Effector memory CD8-positive, alpha-beta T cell (primary cell): ENCODE results near the gene RALGAPA2.

ENCODE experiments used
- ATAC-seq: fragments of 150-1000 bp; cut with Tn5 transposase; replicated peaks from 2 replicates; pipeline ENCODE4 v1.10.0; 2021; ENCODE audit warnings: mild to moderate bottlenecking, moderate library complexity
- DNase-seq, 3 experiments: peaks; one replicate each; pipeline ENCODE4 v3.0.0; 2021
- H3K27ac Mint-ChIP-seq, 2 donors: one replicate each; pipeline ENCODE4 v1.8.0; 2022; ENCODE audit warnings: mild to moderate bottlenecking in 2 of 2, mixed read lengths in 2 of 2, moderate library complexity in 2 of 2
- H3K27me3 Mint-ChIP-seq, 2 donors: one replicate each; pipeline ENCODE4 v1.8.0; 2022; ENCODE audit warnings: mixed read lengths in 2 of 2
- H3K36me3 Mint-ChIP-seq: one replicate; pipeline ENCODE4 v1.8.0; 2022; ENCODE audit warnings: mild to moderate bottlenecking, moderate library complexity, mixed read lengths; ENCODE audit not compliant: insufficient read depth
- H3K4me1 Mint-ChIP-seq, 2 donors: one replicate each; pipeline ENCODE4 v1.8.0; 2022; ENCODE audit warnings: low read depth in 2 of 2, mixed read lengths in 2 of 2
- H3K4me3 Mint-ChIP-seq, 2 donors: one replicate each; pipeline ENCODE4 v1.8.0; 2022; ENCODE audit warnings: mild to moderate bottlenecking in 2 of 2, mixed read lengths in 2 of 2, moderate library complexity in 2 of 2
- H3K9me3 Mint-ChIP-seq, 2 donors: one replicate each; pipeline ENCODE4 v1.8.0; 2022; ENCODE audit warnings: mixed read lengths in 2 of 2

RALGAPA2 gene

GRCh38 chr20:20493701-20494100 is 218.7 kb downstream of the RALGAPA2 start:
- no peaks in the 10 kb centered on the region for H3K4me1 Mint-ChIP-seq
- ATAC-seq, result no peak

GRCh38 chr20:20492521-20493332 is 219.7 kb downstream of the RALGAPA2 start:
- no peak for ATAC-seq

More at GRCh38 chr20:20493701-20494100, 218.7 kb downstream of the RALGAPA2 start:
- Mint-ChIP-seq H3K9me3 (no peaks in the 10 kb centered on the region), H3K27me3 (no peaks in the 10 kb centered on the region), H3K36me3 (peaks cover 40% of the 10 kb centered on the region), H3K27ac (no peak overlapping the region), H3K4me3 (no peak overlapping the region)
- DNase-seq, result no peak

DNA sequence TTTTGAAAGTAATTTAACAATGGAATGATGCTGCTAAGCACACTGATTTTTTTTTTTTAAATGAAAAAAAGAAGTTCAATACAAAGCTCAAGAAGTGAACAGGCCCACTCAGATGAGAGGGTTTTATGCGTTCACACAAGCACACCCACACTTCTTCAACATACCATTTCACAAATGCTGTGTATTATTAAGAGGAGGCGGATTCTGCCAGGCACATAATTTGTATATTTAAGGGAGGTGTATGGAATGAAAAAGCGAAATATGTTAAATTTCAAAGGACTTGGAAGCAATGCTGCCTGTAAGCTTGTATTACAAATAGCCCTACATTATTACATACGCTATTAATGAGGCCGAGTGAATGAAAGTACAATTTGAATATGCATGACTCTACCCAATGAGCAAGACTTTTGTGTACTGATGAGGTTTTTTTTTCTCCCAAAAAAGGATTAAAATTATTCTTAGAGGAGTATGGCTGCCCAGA is 220.6 kb downstream of the RALGAPA2 start:
- DNase-seq (no peak), ATAC-seq (no peak)
- Mint-ChIP-seq H3K4me1 (no peaks in the 10 kb centered on the region), H3K36me3 (peaks cover 25% of the 10 kb centered on the region), H3K27ac (no peak overlapping the region), H3K4me3 (no peak overlapping the region), H3K27me3 (no peaks in the 10 kb centered on the region), H3K9me3 (no peaks in the 10 kb centered on the region)

More at GRCh38 chr20:20492521-20493332, 219.7 kb downstream of the RALGAPA2 start:
- H3K36me3 Mint-ChIP-seq, result peaks cover 33% of the 10 kb centered on the region
- H3K4me1 Mint-ChIP-seq, result no peaks in the 10 kb centered on the region
- H3K27me3 Mint-ChIP-seq, result no peaks in the 10 kb centered on the region
- no peak overlapping the region for H3K4me3 Mint-ChIP-seq
- DNase-seq, result no peak
- no peaks in the 10 kb centered on the region for H3K9me3 Mint-ChIP-seq
- no peak overlapping the region for H3K27ac Mint-ChIP-seq

- ATAC-seq, result no peak
- H3K27me3 Mint-ChIP-seq, result no peaks in the 10 kb centered on the region
- H3K9me3 Mint-ChIP-seq, result no peaks in the 10 kb centered on the region
- H3K36me3 Mint-ChIP-seq, result peaks cover 25% of the 10 kb centered on the region
- H3K27ac Mint-ChIP-seq, result no peak overlapping the region
- H3K4me3 Mint-ChIP-seq, result no peak overlapping the region
- no peak for DNase-seq
- no peaks in the 10 kb centered on the region for H3K4me1 Mint-ChIP-seq
These were observed 221.2 kb downstream of the RALGAPA2 start for GRCh38 chr20:20491110-20491783.

DNA sequence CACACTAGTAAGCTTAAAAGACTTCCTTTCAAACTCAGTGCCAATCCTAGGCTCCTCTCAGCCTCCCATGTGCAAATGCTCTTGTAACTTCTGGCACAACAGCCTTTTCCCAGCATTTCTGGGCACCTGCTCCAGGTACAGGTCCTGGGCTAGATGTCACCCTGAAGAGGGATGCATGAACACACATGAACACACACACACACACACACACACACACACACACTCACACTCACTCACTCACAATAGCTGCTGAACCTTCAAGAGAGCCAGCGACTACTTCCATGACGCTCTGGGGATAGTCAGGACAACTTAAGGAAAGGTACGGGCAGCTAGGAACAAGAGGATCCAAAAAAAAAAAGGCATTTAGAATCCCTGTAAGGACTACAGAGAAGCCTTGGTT is 221.8 kb downstream of the RALGAPA2 start:
- no peak overlapping the region for H3K27ac Mint-ChIP-seq
- peaks cover 25% of the 10 kb centered on the region for H3K36me3 Mint-ChIP-seq
- H3K27me3 Mint-ChIP-seq, result no peaks in the 10 kb centered on the region
- no peak overlapping the region for H3K4me3 Mint-ChIP-seq
- H3K4me1 Mint-ChIP-seq, result no peaks in the 10 kb centered on the region
- H3K9me3 Mint-ChIP-seq, result no peaks in the 10 kb centered on the region
- ATAC-seq, result no peak
- DNase-seq, result no peak

DNA sequence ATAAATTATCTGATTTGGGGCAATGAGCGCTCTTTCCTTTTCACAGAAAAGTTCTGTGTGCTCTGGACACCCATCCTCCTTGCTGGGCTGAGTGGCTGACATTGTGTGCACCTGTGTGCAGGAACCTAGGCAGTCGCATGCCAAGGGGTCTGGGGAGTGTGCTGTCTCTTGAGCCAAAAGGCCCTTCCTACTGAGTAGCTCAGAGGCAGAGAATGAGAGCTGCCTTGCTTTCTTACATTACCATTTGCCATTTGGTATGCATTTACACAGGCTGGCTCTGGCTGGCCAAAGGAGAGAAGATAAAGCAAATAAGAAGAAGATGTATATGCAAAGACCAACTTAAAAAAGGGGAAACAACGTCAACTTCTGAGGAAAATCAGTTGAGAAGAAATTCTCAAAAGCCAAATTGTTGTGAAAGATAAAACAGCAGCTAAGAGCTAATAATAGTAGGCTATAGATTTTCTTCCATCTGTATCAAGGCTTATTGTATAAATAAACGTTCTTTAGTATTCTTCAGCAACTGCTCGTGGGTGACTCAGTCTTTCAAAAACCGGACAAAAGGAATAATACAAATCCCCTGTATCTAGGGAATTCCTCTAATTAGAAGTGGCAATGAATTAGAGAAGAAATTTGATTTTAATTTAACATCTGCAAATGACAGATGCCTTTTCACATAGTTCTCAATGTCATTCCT is 222.6 kb downstream of the RALGAPA2 start:
- H3K27ac Mint-ChIP-seq, result peak overlapping the region in 1 of 2 donors; percentile 21
- H3K36me3 Mint-ChIP-seq, result peaks cover 22% of the 10 kb centered on the region
- DNase-seq, result no peak
- no peaks in the 10 kb centered on the region for H3K9me3 Mint-ChIP-seq
- H3K4me3 Mint-ChIP-seq, result no peak overlapping the region
- ATAC-seq, result no peak
- H3K4me1 Mint-ChIP-seq, result no peaks in the 10 kb centered on the region
- no peaks in the 10 kb centered on the region for H3K27me3 Mint-ChIP-seq

DNA sequence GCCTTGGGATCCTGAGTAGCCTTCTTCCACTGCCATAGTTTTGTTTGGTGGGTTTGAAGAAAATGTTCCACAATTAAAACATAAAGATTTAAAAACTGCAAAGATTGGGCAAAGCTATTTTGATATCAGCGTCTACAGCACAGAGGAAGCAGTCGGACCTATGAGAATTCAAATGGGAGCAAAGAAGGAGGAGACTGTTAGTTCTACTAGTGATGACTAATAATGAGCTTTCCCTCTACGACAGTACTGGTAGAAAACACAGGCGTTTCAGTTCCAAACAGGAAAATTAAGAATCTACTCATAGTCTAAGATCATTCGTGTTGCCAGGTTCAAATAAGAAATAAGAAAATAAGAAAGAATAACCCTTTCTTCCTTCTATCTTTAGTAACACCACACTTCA is 223.4 kb downstream of the RALGAPA2 start:
- H3K27me3 Mint-ChIP-seq, result no peaks in the 10 kb centered on the region
- DNase-seq (no peak), ATAC-seq (no peak)
- H3K36me3 Mint-ChIP-seq, result peaks cover 17% of the 10 kb centered on the region
- peak overlapping the region in 1 of 2 donors; percentile 21 for H3K27ac Mint-ChIP-seq
- H3K4me1 Mint-ChIP-seq, result no peaks in the 10 kb centered on the region
- no peak overlapping the region for H3K4me3 Mint-ChIP-seq
- H3K9me3 Mint-ChIP-seq, result no peaks in the 10 kb centered on the region

DNA sequence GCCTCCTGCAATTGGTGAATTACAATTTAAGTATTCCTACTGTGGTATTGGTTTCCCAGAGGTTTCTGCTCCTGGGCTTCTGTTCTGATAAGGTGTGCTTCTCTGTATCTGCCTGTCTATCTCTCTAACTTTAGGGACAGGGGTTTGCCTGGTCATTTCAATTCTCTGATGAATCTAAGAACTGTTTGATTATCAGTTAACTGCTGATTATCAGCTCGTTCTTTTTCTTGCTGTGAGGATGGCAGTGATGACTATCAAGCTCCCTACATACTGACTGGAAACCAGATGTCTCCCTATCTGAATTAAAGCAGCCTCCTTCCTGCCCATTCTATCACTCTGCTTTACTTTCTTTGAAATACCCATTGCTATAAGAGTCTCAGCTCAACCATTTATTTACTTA is 224.1 kb downstream of the RALGAPA2 start:
- DNase-seq (no peak), ATAC-seq (no peak)
- no peak overlapping the region for H3K27ac Mint-ChIP-seq
- H3K4me1 Mint-ChIP-seq, result no peaks in the 10 kb centered on the region
- H3K36me3 Mint-ChIP-seq, result peaks cover 17% of the 10 kb centered on the region
- no peaks in the 10 kb centered on the region for H3K27me3 Mint-ChIP-seq
- no peak overlapping the region for H3K4me3 Mint-ChIP-seq
- H3K9me3 Mint-ChIP-seq, result no peaks in the 10 kb centered on the region

GRCh38 chr20:20487811-20488210 is 224.6 kb downstream of the RALGAPA2 start:
- ATAC-seq, result no peak
- no peak for DNase-seq
- H3K4me1 Mint-ChIP-seq, result peaks cover 0 to 3% of the 10 kb centered on the region in 2 donors
- H3K9me3 Mint-ChIP-seq, result no peaks in the 10 kb centered on the region
- no peak overlapping the region for H3K27ac Mint-ChIP-seq
- H3K27me3 Mint-ChIP-seq, result no peaks in the 10 kb centered on the region
- H3K4me3 Mint-ChIP-seq, result no peak overlapping the region
- peaks cover 17% of the 10 kb centered on the region for H3K36me3 Mint-ChIP-seq

DNA sequence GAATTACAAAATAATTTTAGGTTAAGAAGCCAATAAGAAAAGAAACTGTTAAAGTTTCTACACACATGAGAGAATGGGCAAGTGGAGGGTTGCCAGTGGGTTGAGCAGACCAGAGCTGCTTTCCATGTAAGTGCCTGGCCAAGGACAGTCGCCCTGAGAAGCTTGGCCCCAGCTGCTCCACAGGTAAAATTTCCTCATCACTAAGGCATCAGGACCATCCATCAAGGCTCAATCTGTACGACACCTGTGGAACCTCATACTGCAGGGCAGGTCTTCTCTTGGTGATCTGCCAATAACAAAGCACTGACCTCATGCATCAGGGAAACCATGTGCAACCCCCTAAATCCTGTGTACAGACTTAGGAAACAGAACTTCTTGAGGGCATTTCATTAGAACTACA is 229.1 kb downstream of the RALGAPA2 start:
- H3K4me3 Mint-ChIP-seq, result no peak overlapping the region
- ATAC-seq, result no peak
- peaks cover 0 to 4% of the 10 kb centered on the region in 2 donors for H3K4me1 Mint-ChIP-seq
- H3K36me3 Mint-ChIP-seq, result peaks cover 3% of the 10 kb centered on the region
- no peaks in the 10 kb centered on the region for H3K27me3 Mint-ChIP-seq
- H3K27ac Mint-ChIP-seq, result peak overlapping the region in 1 of 2 donors; percentile 7
- no peaks in the 10 kb centered on the region for H3K9me3 Mint-ChIP-seq
- no peak for DNase-seq

DNA sequence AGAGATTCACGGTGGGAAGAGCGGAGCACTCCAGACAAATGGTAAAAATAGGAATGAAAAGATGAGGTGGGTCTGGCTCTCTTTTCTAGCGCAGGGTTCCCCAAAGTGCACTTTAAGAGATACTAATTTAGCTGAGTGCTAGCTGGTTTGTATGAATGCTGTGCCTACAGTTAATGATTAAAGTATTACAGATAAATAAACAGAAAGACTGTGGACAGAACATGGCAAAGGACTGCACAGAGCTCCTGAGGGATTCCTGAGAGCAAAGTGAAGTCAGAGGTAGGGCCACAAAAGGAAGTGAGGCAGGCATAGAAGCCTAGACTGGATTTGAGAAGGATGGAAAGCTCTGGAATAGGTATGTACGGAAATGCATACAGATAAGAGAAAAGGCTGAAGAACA is 230.0 kb downstream of the RALGAPA2 start:
- Mint-ChIP-seq H3K27ac (no peak overlapping the region), H3K36me3 (peaks cover 3% of the 10 kb centered on the region), H3K4me3 (no peak overlapping the region), H3K4me1 (peaks cover 0 to 4% of the 10 kb centered on the region in 2 donors), H3K9me3 (no peaks in the 10 kb centered on the region), H3K27me3 (no peaks in the 10 kb centered on the region)
- DNase-seq, result no peak
- no peak for ATAC-seq

DNA sequence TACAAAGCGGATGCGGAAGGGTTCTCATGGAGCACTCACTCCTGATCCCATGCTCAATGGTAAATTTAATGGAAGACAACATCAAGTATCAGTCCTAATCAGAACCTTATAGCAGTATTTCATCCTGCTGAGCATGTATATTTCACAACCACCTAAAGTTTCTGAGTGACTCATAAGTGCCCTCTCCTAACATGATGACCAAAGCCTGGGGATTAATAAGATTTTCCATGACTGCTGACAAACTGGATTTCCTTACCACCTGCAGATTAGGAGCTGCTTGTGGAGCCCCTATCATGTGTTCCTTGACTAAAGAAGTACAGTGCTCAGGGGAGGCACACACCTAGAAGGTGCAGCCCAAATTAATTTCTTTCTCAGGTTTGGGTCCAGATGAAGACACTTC is 231.8 kb downstream of the RALGAPA2 start:
- no peak overlapping the region for H3K4me3 Mint-ChIP-seq
- no peak overlapping the region for H3K27ac Mint-ChIP-seq
- H3K9me3 Mint-ChIP-seq, result no peaks in the 10 kb centered on the region
- H3K4me1 Mint-ChIP-seq, result peaks cover 0 to 4% of the 10 kb centered on the region in 2 donors
- no peak for DNase-seq
- no peaks in the 10 kb centered on the region for H3K27me3 Mint-ChIP-seq
- ATAC-seq, result no peak
- H3K36me3 Mint-ChIP-seq, result peaks cover 3% of the 10 kb centered on the region

GRCh38 chr20:20480126-20480525 is 232.3 kb downstream of the RALGAPA2 start:
- Mint-ChIP-seq H3K27me3 (no peaks in the 10 kb centered on the region), H3K4me1 (peaks cover 0 to 4% of the 10 kb centered on the region in 2 donors), H3K36me3 (peaks cover 3% of the 10 kb centered on the region), H3K9me3 (no peaks in the 10 kb centered on the region), H3K27ac (no peak overlapping the region), H3K4me3 (no peak overlapping the region)
- ATAC-seq (no peak), DNase-seq (no peak)
